AG09319 (cell line): ENCODE data around the gene SPOPL.

Experiments used
- DNase-seq: peaks from one replicate; pipeline ENCODE4 v3.0.0-alpha.2; 2010; ENCODE audit warnings: low read depth; ENCODE audit errors: extremely low read depth
- TF ChIP-seq, protein P1 (sequence below): IDR thresholded peaks from 2 replicates; pipeline ENCODE4 v1.5.1; 2011; ENCODE audit warnings: low read depth, mild to moderate bottlenecking, inconsistent platforms, low read length, moderate library complexity

SPOPL gene

GRCh38 chr2:138503652-138504051 is 2.1 kb downstream of the SPOPL start:
- TF ChIP-seq, protein P1, sequence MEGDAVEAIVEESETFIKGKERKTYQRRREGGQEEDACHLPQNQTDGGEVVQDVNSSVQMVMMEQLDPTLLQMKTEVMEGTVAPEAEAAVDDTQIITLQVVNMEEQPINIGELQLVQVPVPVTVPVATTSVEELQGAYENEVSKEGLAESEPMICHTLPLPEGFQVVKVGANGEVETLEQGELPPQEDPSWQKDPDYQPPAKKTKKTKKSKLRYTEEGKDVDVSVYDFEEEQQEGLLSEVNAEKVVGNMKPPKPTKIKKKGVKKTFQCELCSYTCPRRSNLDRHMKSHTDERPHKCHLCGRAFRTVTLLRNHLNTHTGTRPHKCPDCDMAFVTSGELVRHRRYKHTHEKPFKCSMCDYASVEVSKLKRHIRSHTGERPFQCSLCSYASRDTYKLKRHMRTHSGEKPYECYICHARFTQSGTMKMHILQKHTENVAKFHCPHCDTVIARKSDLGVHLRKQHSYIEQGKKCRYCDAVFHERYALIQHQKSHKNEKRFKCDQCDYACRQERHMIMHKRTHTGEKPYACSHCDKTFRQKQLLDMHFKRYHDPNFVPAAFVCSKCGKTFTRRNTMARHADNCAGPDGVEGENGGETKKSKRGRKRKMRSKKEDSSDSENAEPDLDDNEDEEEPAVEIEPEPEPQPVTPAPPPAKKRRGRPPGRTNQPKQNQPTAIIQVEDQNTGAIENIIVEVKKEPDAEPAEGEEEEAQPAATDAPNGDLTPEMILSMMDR: no peak
- DNase-seq: no peak

DNA sequence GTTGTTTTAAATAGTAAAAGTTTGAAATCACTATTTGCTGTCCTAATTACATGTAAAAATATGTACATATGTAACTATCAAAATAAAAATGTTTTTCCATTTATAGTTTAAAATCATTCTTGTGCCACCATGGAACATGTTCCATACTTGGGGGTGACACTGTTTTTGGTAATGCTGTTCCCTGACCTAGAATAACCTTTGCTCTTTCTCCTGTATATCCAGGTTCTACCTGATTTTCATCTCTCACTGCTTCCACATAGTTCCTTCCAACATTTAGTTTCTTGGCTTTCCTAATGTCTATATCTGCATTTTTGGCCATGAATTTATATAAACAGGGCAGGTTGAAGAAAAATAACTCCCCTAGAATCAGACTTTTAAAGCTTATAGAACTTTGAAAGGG is 2.5 kb downstream of the SPOPL start:
- TF ChIP-seq, protein P1: no peak
- no peak for DNase-seq

DNA sequence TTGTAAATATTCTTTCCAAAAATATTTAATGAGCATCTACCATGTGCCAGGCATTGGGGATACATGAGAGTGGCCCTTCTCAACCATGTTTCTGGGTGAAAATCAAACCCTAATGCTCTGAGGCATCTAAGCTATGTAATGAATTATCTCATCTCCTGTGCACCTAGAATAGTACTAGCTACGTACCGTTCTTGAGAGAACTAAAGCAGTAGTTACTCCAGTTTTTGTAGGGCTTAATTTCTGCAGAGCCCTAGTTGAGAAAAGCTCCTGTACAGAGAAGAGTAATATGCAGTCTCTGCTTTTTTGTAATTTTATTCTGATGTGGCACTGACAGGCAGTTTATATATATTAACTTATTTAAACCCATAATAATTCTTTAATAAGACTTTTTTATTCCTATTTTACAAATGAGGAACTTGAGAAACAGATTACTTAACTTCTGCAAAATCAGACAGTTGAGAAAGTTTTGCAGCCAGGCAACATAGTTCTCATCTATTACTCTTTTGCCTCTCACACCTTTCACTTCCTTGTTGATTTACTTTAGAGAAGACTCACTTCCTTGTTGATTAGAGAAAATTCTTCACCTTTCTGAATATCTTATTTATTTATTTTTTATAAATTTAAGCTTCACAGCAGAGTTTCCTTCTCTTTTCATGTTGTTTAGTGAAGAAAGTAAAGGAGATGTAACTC is 3.1 kb downstream of the SPOPL start:
- DNase-seq: no peak
- TF ChIP-seq, protein P1: no peak

DNA sequence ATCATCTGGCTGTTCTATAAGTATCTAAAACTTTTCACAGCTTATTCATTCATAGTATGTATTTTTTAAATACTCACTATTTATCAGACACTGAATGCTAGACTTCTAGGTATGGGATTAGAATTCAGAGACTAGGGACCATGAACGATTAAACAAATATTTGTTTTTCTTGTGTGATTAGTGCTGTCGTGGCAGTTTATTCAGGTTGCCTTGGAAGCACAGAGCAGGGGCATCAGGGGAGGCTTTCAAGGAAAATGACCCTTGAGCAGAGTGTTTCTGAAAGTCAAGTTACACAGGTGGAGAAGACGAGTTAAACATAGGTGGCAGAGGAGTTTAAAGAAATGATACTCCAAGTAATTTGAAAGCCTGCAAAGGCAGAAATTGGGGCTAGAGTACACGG is 5.7 kb downstream of the SPOPL start:
- no peak for DNase-seq
- TF ChIP-seq, protein P1: no peak

- TF ChIP-seq, protein P1: no peak
- no peak for DNase-seq
Observed at GRCh38 chr2:138510319-138510718, 8.7 kb downstream of the SPOPL start.

- TF ChIP-seq, protein P1: no peak
- DNase-seq: no peak
Observed at GRCh38 chr2:138512672-138513071, 11.1 kb downstream of the SPOPL start.

DNA sequence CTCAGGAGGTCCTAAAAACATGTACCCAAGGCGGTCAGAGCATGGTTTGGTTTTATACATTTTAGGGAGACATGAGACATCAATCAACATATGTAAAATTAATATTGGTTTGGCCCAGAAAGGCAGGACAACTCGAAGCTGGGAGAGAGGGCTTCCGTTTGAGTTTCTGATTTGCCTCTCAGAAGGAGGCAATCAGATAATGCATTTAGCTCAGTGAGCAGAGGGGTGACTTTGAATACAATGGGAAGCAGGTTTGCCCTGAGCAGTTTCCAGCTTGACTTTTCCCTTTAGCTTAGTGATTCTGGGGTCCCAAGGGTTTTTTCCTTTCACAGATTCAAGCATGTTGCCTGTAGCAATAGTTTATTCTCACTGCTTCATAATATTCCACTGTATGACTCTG is 12.6 kb downstream of the SPOPL start:
- no peak for DNase-seq

More for the DNA sequence above, 12.6 kb downstream of the SPOPL start:
- TF ChIP-seq, protein P1: no peak
